DOHH2 (cell line): ENCODE measurements around the gene RASGEF1C.

Source experiments
- CTCF ChIP-seq: fragments of 200-600 bp; sonication (generic); IDR thresholded peaks from one replicate; pipeline ENCODE4 v1.5.1; 2014; ENCODE audit warnings: antibody characterized with exemption, mild to moderate bottlenecking, low read depth, low read length; ENCODE audit not compliant: poor library complexity, severe bottlenecking
- EZH2phosphoT487 ChIP-seq: fragments of 200-600 bp; sonication (generic); IDR thresholded peaks from 2 replicates; pipeline ENCODE4 v1.6.1; 2017; ENCODE audit warnings: borderline replicate concordance, mild to moderate bottlenecking, antibody characterized with exemption, low read length, moderate library complexity, mixed read lengths

GRCh38 chr5:180080486-180081280 lies 128.3 kb downstream of the RASGEF1C start:
- TF ChIP-seq CTCF (no peak), EZH2phosphoT487 (no peak)
